A549 (cell line): ENCODE results near the gene ALG8.

Source experiments
- BHLHE40 ChIP-seq: IDR thresholded peaks from 2 replicates; pipeline ENCODE4 v1.6.1; 2012; ENCODE audit warnings: low read depth, low read length, inconsistent platforms
- CEBPB ChIP-seq, 2 experiments: fragments of >200 bp in 1 of 2; sonication (Bioruptor Twin) in 1 of 2; formaldehyde crosslinking in 1 of 2; IDR thresholded peaks; 2 replicates each; pipeline ENCODE4 v1.6.1; 2012 to 2016
- CTCF ChIP-seq: fragments of >200 bp; sonication (Bioruptor Twin); formaldehyde crosslinking; IDR thresholded peaks from 3 replicates; pipeline ENCODE4 v1.5.1; 2016
- E2F6 ChIP-seq: IDR thresholded peaks from 2 replicates; pipeline ENCODE4 v1.6.1; 2012; ENCODE audit warnings: low read depth, borderline replicate concordance
- EP300 ChIP-seq, 2 experiments: fragments of >200 bp; sonication (Bioruptor Twin); formaldehyde crosslinking; IDR thresholded peaks; 2 replicates in 1 of 2; 3 replicates in 1 of 2; pipeline ENCODE4 v1.6.1; 2016 to 2017
- KDM1A ChIP-seq: fragments of 200-600 bp; sonication (generic); IDR thresholded peaks from 2 replicates; pipeline ENCODE4 v1.6.1; 2016; ENCODE audit warnings: low read depth, mild to moderate bottlenecking
- PHF8 ChIP-seq: fragments of 200-600 bp; sonication (generic); IDR thresholded peaks from 2 replicates; pipeline ENCODE4 v1.6.1; 2016; ENCODE audit warnings: low read depth, mild to moderate bottlenecking, antibody characterized with exemption, moderate library complexity, borderline replicate concordance
- POLR2A ChIP-seq: IDR thresholded peaks from 2 replicates; pipeline ENCODE4 v1.6.1; 2012; ENCODE audit warnings: mild to moderate bottlenecking, low read length
- REST ChIP-seq: fragments of 200-600 bp; sonication (generic); IDR thresholded peaks from 2 replicates; pipeline ENCODE4 v1.6.1; 2016; ENCODE audit warnings: antibody characterized with exemption, mild to moderate bottlenecking, moderate library complexity
- RFX5 ChIP-seq: fragments of 450-650 bp; IDR thresholded peaks from 2 replicates; pipeline ENCODE4 v1.7.1; 2014; ENCODE audit warnings: antibody characterized with exemption, mild to moderate bottlenecking, moderate library complexity
- SMC3 ChIP-seq: fragments of >200 bp; sonication (Bioruptor Twin); formaldehyde crosslinking; IDR thresholded peaks from 3 replicates; pipeline ENCODE4 v1.6.1; 2018; ENCODE audit warnings: inconsistent platforms
- SREBF2 ChIP-seq: fragments of 450-650 bp; IDR thresholded peaks from 2 replicates; pipeline ENCODE4 v1.6.1; 2014; ENCODE audit warnings: mild to moderate bottlenecking, moderate library complexity
- USF2 ChIP-seq: fragments of 450-650 bp; IDR thresholded peaks from 2 replicates; pipeline ENCODE4 v1.6.1; 2014; ENCODE audit warnings: antibody characterized with exemption

GRCh38 chr11:78163828-78164227 lies 24.4 kb upstream of the ALG8 start:
- TF ChIP-seq BHLHE40 (no peak), CTCF (no peak), RFX5 (no peak), CEBPB (IDR thresholded peaks at IDR 0.05) (no peak), SREBF2 (no peak), SMC3 (no peak), USF2 (no peak), REST (no peak), EP300 (IDR thresholded peaks at IDR 0.05) (no peak), PHF8 (no peak), POLR2A (no peak), KDM1A (no peak), E2F6 (no peak)
